Measurements from ENCODE around the gene PDXP. TPM values are rescaled to one million over a fixed set of nuclear protein-coding genes. Genes with fewer than 3 reads are reported as not detected.
"Not testable (repeated sequence)": the region's sequence is repeated elsewhere in the genome, so short reads cannot be mapped to it uniquely, and the experiment has no call there.

PDXP gene
- total and polyA plus RNA-seq, 2 experiments from 2014 or later = 15.0 to 55.6 TPM

DNA sequence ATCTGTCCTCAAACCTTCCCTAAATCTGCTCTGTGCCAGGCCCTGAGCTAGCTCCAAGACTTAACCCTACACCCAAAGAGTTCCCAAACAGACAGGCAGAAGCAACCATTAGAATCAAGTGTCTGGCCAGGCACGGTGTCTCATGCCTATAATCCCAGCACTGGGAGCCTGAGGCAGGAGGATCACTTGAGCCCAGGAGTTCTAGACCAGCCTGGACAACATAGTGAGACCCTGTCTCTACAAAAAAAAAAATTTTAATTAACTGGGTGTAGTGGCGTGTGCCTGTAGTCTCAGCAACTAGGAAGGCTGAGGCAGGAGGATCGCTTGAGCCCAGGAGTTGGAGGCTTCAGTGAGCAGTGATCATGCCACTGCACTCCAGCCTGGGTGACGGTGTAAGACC lies 1.9 kb upstream of the PDXP start:
- not testable (repeated sequence) for H3K9me2 ChIP-seq (ENCODE audit: insufficient read depth); H3K4me3 Mint-ChIP-seq; H3K4me2 ChIP-seq; H3K27ac Mint-ChIP-seq; H3K9me3 Mint-ChIP-seq; DNase-seq (ENCODE audit: low spot score); H3K27me3 ChIP-seq (ENCODE audit: insufficient read depth); H2AFZ ChIP-seq; H3K4me3 ChIP-seq; H3K27ac ChIP-seq (ENCODE audit: low read depth); H3K36me3 ChIP-seq (ENCODE audit: insufficient read depth); ATAC-seq; H3K4me1 ChIP-seq (ENCODE audit: insufficient read depth)
- peaks cover 25% of the 10 kb centered on the region for H3K79me2 ChIP-seq (replicated peaks; ENCODE audit: insufficient read depth)
- peaks cover 19% of the 10 kb centered on the region for H4K20me1 ChIP-seq (replicated peaks; ENCODE audit: insufficient read depth)
- Mint-ChIP-seq H3K27me3 (ENCODE audit: insufficient read depth, low read depth, poor library complexity) (peaks cover 19% of the 10 kb centered on the region), H3K36me3 (ENCODE audit: low read depth) (peaks cover 16% of the 10 kb centered on the region), H3K4me1 (peaks cover 24% of the 10 kb centered on the region)
- peaks cover 12% of the 10 kb centered on the region; the same call in 1 of the 2 replicates for H3F3A ChIP-seq (replicated peaks; ENCODE audit: low read depth)

DNA sequence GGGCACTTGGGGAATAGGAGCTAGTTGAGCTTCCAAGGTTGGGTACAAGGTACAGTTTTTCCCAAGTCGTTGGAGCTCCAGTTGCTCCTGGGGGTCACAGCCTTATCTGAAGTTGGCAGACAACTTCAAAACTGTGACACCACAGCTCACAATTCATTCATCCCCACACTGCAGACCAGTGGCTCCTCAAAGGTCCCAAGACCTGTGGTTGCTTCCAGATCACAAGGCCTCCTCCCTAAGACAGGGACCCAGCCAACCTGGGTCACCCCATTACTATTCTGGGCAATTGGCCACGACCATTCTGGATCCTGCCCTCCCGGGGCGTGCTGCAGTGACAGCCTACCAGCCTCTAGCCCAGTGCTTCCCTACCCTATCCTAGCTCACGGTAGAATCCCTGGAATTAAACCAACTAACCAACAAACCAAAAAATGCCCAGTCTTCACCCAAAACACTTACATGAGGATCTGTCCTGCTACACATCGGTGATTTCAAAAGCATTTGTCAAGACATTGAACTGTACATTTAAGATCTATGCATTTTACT lies 862 bp upstream of the PDXP start:
- Histone ChIP-seq H3F3A (replicated peaks; ENCODE audit: low read depth) (peaks cover 12% of the 10 kb centered on the region; the same call in 1 of the 2 replicates), H3K9me2 (ENCODE audit: insufficient read depth) (no peaks in the 10 kb centered on the region), H3K36me3 (ENCODE audit: insufficient read depth) (no peaks in the 10 kb centered on the region), H3K4me3 (peak overlapping the region; percentile 54), H4K20me1 (replicated peaks; ENCODE audit: insufficient read depth) (peaks cover 28% of the 10 kb centered on the region), H3K79me2 (replicated peaks; ENCODE audit: insufficient read depth) (peaks cover 36% of the 10 kb centered on the region), H3K4me2 (peak overlapping the region; percentile 82), H2AFZ (no peak overlapping the region), H3K27me3 (ENCODE audit: insufficient read depth) (no peaks in the 10 kb centered on the region), H3K4me1 (ENCODE audit: insufficient read depth) (peaks cover 5% of the 10 kb centered on the region; the same call in 1 of the 2 replicates), H3K27ac (ENCODE audit: low read depth) (no peak overlapping the region)
- no peak for TF ChIP-seq EZH2phosphoT487 (IDR thresholded peaks at IDR 0.05; ENCODE audit: unreplicated experiment)
- peak; percentile 47 for DNase-seq (ENCODE audit: low spot score)
- peak overlapping the region; percentile 85 for H3K27ac Mint-ChIP-seq
- peaks cover 13% of the 10 kb centered on the region for H3K36me3 Mint-ChIP-seq (ENCODE audit: low read depth)
- peaks cover 25% of the 10 kb centered on the region for H3K4me1 Mint-ChIP-seq
- H3K27me3 Mint-ChIP-seq (ENCODE audit: insufficient read depth, low read depth, poor library complexity) = peaks cover 14% of the 10 kb centered on the region
- peak; percentile 32 for ATAC-seq
- H3K4me3 Mint-ChIP-seq = peak overlapping the region; percentile 85
- H3K9me3 Mint-ChIP-seq = no peaks in the 10 kb centered on the region; the same call in 2 of the 3 replicates

DNA sequence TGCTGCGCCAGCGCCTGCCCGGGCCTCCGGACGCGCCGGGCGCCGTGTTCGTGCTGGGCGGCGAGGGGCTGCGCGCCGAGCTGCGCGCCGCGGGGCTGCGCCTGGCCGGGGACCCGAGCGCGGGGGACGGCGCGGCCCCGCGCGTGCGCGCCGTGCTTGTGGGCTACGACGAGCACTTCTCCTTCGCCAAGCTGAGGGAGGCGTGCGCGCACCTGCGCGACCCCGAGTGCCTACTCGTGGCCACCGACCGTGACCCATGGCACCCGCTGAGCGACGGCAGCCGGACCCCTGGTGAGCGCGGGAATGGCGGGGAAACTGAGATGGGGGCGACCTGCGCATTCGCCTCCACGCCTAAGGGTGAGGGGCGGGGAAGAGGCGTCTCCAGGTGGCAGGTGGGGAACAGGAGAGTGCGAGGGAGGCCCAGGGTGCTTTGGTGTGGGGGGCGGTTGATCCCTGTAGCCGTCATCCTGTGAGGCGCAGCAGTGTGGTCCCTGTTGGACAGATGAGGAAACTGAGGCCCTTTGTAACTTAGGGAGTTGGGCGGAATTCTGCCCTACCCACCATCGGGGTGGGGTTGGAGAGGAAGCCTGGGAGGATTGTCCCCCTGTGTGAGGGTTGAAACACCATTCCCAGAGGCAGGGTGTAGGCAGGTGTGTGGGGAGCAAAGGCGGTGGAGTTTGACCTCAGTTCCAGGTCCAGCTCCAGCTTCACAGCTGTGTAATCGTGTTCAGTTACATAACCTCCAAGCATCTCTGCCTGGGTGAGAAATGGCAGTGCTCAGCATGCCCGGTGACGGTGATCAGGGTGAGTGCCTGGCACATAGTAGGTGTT lies 758 bp downstream of the PDXP start:
- Mint-ChIP-seq H3K9me3 (no peaks in the 10 kb centered on the region; the same call in 2 of the 3 replicates), H3K27ac (no peak overlapping the region), H3K36me3 (ENCODE audit: low read depth) (peaks cover 8% of the 10 kb centered on the region), H3K27me3 (ENCODE audit: insufficient read depth, low read depth, poor library complexity) (peaks cover 11% of the 10 kb centered on the region), H3K4me1 (peaks cover 25% of the 10 kb centered on the region), H3K4me3 (peak overlapping the region; percentile 89)
- Histone ChIP-seq H3K79me2 (replicated peaks; ENCODE audit: insufficient read depth) (peaks cover 51% of the 10 kb centered on the region), H3K36me3 (ENCODE audit: insufficient read depth) (no peaks in the 10 kb centered on the region), H3K4me3 (peak overlapping the region; percentile 78), H3K9me2 (ENCODE audit: insufficient read depth) (no peaks in the 10 kb centered on the region), H4K20me1 (replicated peaks; ENCODE audit: insufficient read depth) (peaks cover 30% of the 10 kb centered on the region), H3K4me2 (peak overlapping the region; percentile 94), H3F3A (replicated peaks; ENCODE audit: low read depth) (peaks cover 12% of the 10 kb centered on the region; the same call in 1 of the 2 replicates), H3K27me3 (ENCODE audit: insufficient read depth) (no peaks in the 10 kb centered on the region), H3K4me1 (ENCODE audit: insufficient read depth) (peaks cover 5% of the 10 kb centered on the region; the same call in 1 of the 2 replicates), H2AFZ (no peak overlapping the region), H3K27ac (ENCODE audit: low read depth) (no peak overlapping the region)
- no peak for DNase-seq (ENCODE audit: low spot score)
- ATAC-seq = no peak
- TF ChIP-seq, protein P1, sequence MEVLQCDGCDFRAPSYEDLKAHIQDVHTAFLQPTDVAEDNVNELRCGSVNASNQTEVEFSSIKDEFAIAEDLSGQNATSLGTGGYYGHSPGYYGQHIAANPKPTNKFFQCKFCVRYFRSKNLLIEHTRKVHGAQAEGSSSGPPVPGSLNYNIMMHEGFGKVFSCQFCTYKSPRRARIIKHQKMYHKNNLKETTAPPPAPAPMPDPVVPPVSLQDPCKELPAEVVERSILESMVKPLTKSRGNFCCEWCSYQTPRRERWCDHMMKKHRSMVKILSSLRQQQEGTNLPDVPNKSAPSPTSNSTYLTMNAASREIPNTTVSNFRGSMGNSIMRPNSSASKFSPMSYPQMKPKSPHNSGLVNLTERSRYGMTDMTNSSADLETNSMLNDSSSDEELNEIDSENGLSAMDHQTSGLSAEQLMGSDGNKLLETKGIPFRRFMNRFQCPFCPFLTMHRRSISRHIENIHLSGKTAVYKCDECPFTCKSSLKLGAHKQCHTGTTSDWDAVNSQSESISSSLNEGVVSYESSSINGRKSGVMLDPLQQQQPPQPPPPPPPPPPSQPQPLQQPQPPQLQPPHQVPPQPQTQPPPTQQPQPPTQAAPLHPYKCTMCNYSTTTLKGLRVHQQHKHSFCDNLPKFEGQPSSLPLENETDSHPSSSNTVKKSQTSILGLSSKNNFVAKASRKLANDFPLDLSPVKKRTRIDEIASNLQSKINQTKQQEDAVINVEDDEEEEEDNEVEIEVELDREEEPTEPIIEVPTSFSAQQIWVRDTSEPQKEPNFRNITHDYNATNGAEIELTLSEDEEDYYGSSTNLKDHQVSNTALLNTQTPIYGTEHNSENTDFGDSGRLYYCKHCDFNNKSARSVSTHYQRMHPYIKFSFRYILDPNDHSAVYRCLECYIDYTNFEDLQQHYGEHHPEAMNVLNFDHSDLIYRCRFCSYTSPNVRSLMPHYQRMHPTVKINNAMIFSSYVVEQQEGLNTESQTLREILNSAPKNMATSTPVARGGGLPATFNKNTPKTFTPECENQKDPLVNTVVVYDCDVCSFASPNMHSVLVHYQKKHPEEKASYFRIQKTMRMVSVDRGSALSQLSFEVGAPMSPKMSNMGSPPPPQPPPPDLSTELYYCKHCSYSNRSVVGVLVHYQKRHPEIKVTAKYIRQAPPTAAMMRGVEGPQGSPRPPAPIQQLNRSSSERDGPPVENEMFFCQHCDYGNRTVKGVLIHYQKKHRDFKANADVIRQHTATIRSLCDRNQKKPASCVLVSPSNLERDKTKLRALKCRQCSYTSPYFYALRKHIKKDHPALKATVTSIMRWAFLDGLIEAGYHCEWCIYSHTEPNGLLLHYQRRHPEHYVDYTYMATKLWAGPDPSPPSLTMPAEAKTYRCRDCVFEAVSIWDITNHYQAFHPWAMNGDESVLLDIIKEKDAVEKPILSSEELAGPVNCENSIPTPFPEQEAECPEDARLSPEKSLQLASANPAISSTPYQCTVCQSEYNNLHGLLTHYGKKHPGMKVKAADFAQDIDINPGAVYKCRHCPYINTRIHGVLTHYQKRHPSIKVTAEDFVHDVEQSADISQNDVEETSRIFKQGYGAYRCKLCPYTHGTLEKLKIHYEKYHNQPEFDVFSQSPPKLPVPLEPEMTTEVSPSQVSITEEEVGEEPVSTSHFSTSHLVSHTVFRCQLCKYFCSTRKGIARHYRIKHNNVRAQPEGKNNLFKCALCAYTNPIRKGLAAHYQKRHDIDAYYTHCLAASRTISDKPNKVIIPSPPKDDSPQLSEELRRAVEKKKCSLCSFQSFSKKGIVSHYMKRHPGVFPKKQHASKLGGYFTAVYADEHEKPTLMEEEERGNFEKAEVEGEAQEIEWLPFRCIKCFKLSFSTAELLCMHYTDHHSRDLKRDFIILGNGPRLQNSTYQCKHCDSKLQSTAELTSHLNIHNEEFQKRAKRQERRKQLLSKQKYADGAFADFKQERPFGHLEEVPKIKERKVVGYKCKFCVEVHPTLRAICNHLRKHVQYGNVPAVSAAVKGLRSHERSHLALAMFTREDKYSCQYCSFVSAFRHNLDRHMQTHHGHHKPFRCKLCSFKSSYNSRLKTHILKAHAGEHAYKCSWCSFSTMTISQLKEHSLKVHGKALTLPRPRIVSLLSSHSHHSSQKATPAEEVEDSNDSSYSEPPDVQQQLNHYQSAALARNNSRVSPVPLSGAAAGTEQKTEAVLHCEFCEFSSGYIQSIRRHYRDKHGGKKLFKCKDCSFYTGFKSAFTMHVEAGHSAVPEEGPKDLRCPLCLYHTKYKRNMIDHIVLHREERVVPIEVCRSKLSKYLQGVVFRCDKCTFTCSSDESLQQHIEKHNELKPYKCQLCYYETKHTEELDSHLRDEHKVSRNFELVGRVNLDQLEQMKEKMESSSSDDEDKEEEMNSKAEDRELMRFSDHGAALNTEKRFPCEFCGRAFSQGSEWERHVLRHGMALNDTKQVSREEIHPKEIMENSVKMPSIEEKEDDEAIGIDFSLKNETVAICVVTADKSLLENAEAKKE (CRISPR knock-in tag; IDR thresholded peaks at IDR 0.05) = no peak
- no peak for TF ChIP-seq ZNF331 (CRISPR knock-in tag; IDR thresholded peaks at IDR 0.05; ENCODE audit: low read depth)
- TF ChIP-seq NANOG (IDR thresholded peaks at IDR 0.05; ENCODE audit: borderline replicate concordance) = no peak
- TF ChIP-seq POLR2AphosphoS5 (IDR thresholded peaks at IDR 0.05; ENCODE audit: low read depth) = no peak
- TF ChIP-seq, protein P2, sequence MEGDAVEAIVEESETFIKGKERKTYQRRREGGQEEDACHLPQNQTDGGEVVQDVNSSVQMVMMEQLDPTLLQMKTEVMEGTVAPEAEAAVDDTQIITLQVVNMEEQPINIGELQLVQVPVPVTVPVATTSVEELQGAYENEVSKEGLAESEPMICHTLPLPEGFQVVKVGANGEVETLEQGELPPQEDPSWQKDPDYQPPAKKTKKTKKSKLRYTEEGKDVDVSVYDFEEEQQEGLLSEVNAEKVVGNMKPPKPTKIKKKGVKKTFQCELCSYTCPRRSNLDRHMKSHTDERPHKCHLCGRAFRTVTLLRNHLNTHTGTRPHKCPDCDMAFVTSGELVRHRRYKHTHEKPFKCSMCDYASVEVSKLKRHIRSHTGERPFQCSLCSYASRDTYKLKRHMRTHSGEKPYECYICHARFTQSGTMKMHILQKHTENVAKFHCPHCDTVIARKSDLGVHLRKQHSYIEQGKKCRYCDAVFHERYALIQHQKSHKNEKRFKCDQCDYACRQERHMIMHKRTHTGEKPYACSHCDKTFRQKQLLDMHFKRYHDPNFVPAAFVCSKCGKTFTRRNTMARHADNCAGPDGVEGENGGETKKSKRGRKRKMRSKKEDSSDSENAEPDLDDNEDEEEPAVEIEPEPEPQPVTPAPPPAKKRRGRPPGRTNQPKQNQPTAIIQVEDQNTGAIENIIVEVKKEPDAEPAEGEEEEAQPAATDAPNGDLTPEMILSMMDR (conservative IDR thresholded peaks at IDR 0.05; ENCODE audit: low read depth in 2 of 2) = no peak

Measured in GM23338 (cell line).